Measurements from ENCODE around the gene VAT1L. TPM values are rescaled to one million over a fixed set of nuclear protein-coding genes. Genes with fewer than 3 reads are reported as not detected.

VAT1L gene
- total and polyA plus RNA-seq, 2 experiments from 2014 or later: 3.1 to 5.9 TPM

DNA sequence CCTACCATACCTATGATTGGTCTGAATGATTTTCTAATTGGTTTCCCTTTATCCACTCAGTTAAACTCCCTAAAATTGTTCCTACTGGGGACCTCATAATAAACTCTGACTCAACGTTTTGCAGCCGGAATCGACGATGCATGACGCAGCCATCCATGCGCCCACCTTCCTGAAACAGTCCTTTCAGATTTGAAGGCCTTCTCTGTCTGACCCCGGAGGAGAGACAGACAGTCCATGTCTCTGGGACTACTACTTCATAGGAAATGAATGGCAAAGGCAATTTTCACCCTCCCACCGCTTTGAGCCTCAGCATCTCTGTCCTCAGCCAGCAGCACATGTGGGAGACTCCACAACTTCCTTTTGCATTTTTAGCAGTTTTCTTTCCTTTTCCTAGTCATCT is 13.5 kb downstream of the VAT1L start:
- Histone ChIP-seq H3K9me3 (ENCODE audit: low read depth) (no peaks in the 10 kb centered on the region), H2AFZ (no peak overlapping the region), H4K20me1 (ENCODE audit: insufficient read depth, poor library complexity, severe bottlenecking) (no peaks in the 10 kb centered on the region), H3K79me2 (no peaks in the 10 kb centered on the region), H3K4me2 (no peak overlapping the region), H3K9me2 (replicated peaks; ENCODE audit: insufficient read depth) (no peaks in the 10 kb centered on the region), H3K27ac (no peak overlapping the region), H3K4me3 (no peak overlapping the region), H3K4me1 (ENCODE audit: insufficient read depth) (no peaks in the 10 kb centered on the region), H3K27me3 (no peaks in the 10 kb centered on the region), H3K36me3 (replicated peaks; ENCODE audit: insufficient read depth, low read depth) (no peaks in the 10 kb centered on the region)
- no peak for TF ChIP-seq EZH2phosphoT487 (IDR thresholded peaks at IDR 0.05; ENCODE audit: low read depth, severe bottlenecking, unreplicated experiment)
- no peak for TF ChIP-seq EZH2 (IDR thresholded peaks at IDR 0.05; ENCODE audit: borderline replicate concordance)
- WGBS (ENCODE audit: low lambda C conversion rate, missing lambda C conversion rate): 93% methylated on average over 8 of the region's 8 CpGs
- no peak for DNase-seq (ENCODE audit: low spot score)

DNA sequence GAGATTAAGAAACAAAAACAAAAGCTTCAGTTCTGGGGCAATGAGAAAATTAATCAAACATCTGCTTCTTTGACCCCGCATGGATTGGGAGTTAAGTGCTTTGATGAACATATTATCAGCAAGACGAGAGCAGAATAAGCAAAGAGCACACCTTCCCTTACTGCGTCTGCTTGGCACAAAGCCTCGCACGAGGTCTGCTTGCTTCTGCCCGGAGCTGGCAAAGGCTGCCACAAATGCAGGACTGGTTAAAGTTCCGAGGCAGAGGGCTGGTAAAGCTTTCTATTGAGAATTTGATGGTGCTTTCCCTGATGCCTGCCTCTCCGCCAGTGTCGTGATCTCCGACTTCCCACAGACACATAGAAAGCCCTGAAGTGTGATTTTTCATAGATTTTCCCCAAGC is 17.0 kb downstream of the VAT1L start:
- H4K20me1 ChIP-seq (ENCODE audit: insufficient read depth, poor library complexity, severe bottlenecking): no peaks in the 10 kb centered on the region
- no peaks in the 10 kb centered on the region for H3K27me3 ChIP-seq
- 84% methylated on average over 10 of the region's 10 CpGs for WGBS (ENCODE audit: low lambda C conversion rate, missing lambda C conversion rate)
- no peaks in the 10 kb centered on the region for H3K9me2 ChIP-seq (replicated peaks; ENCODE audit: insufficient read depth)
- H3K4me3 ChIP-seq: no peak overlapping the region
- H3K36me3 ChIP-seq (replicated peaks; ENCODE audit: insufficient read depth, low read depth): no peaks in the 10 kb centered on the region
- no peak for DNase-seq (ENCODE audit: low spot score)
- H3K9me3 ChIP-seq (ENCODE audit: low read depth): no peaks in the 10 kb centered on the region
- TF ChIP-seq EZH2 (IDR thresholded peaks at IDR 0.05; ENCODE audit: borderline replicate concordance) (no peak), EZH2phosphoT487 (IDR thresholded peaks at IDR 0.05; ENCODE audit: low read depth, severe bottlenecking, unreplicated experiment) (no peak)
- TF ChIP-seq, protein P1, sequence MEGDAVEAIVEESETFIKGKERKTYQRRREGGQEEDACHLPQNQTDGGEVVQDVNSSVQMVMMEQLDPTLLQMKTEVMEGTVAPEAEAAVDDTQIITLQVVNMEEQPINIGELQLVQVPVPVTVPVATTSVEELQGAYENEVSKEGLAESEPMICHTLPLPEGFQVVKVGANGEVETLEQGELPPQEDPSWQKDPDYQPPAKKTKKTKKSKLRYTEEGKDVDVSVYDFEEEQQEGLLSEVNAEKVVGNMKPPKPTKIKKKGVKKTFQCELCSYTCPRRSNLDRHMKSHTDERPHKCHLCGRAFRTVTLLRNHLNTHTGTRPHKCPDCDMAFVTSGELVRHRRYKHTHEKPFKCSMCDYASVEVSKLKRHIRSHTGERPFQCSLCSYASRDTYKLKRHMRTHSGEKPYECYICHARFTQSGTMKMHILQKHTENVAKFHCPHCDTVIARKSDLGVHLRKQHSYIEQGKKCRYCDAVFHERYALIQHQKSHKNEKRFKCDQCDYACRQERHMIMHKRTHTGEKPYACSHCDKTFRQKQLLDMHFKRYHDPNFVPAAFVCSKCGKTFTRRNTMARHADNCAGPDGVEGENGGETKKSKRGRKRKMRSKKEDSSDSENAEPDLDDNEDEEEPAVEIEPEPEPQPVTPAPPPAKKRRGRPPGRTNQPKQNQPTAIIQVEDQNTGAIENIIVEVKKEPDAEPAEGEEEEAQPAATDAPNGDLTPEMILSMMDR (IDR thresholded peaks at IDR 0.05; ENCODE audit: poor library complexity): no peak
- H2AFZ ChIP-seq: no peak overlapping the region
- H3K4me2 ChIP-seq: no peak overlapping the region
- no peak overlapping the region for H3K27ac ChIP-seq
- H3K4me1 ChIP-seq (ENCODE audit: insufficient read depth): no peaks in the 10 kb centered on the region
- no peaks in the 10 kb centered on the region for H3K79me2 ChIP-seq

DNA sequence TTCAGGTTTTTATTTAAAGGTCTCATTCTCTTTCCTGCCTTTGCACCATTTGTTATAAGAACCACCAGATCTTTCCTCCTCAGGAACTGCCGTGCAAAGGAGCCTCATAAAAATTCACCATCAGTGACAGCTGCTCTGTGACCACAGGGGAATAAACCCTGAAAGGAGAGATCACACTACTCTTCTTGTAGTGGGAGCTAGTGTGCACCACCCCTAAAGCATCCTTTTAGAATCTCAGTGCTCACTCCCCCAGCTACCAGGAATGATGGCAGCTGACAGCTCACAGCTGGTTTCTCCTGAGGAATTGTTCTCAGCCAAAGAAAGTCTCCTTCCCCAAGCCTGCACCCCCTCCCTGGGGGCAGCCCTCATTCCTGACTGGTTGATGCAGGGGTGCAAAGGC is 18.7 kb downstream of the VAT1L start:
- Histone ChIP-seq H4K20me1 (ENCODE audit: insufficient read depth, poor library complexity, severe bottlenecking) (no peaks in the 10 kb centered on the region), H3K4me1 (ENCODE audit: insufficient read depth) (no peaks in the 10 kb centered on the region), H3K4me2 (no peak overlapping the region), H3K4me3 (no peak overlapping the region), H3K79me2 (no peaks in the 10 kb centered on the region), H3K27me3 (no peaks in the 10 kb centered on the region), H3K36me3 (replicated peaks; ENCODE audit: insufficient read depth, low read depth) (no peaks in the 10 kb centered on the region), H3K9me3 (ENCODE audit: low read depth) (no peaks in the 10 kb centered on the region), H3K27ac (no peak overlapping the region), H2AFZ (no peak overlapping the region), H3K9me2 (replicated peaks; ENCODE audit: insufficient read depth) (no peaks in the 10 kb centered on the region)
- WGBS (ENCODE audit: low lambda C conversion rate, missing lambda C conversion rate): 66% methylated on average over 1 of the region's 1 CpG
- TF ChIP-seq, protein P1 (IDR thresholded peaks at IDR 0.05; ENCODE audit: poor library complexity): no peak
- TF ChIP-seq EZH2 (IDR thresholded peaks at IDR 0.05; ENCODE audit: borderline replicate concordance): no peak
- no peak for TF ChIP-seq EZH2phosphoT487 (IDR thresholded peaks at IDR 0.05; ENCODE audit: low read depth, severe bottlenecking, unreplicated experiment)
- no peak for DNase-seq (ENCODE audit: low spot score)

DNA sequence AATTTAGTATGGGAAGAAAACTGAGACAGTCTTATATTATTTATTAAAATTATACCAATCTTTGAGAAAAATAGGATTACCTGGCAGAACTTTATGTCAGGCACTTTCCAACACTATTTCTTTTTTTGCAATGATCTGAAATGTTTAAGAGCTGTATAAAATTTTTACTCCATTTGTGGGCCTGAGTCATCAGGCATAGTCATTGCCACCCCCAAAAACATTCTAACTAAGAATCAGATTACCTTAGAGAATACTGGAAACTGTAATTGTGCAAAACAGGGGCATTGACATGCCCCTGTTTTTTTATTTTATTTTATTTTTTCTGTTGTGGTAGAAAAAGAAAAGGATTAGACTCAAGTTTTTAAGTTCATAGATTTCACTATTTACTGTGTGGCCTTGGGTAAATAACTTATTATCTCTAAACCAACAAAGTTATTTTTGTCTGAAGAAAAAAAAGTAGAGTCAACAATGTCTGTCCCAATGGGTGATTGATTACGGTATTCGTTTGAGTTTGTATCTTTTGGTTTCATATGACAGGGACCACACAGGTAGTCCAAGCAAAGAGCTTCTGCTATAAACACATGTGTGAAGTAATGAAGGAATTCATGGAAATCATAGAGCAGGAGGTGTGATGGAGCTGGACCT is 24.6 kb downstream of the VAT1L start:
- Histone ChIP-seq H3K27me3 (no peaks in the 10 kb centered on the region), H2AFZ (no peak overlapping the region), H3K9me2 (replicated peaks; ENCODE audit: insufficient read depth) (no peaks in the 10 kb centered on the region), H3K27ac (no peak overlapping the region), H3K79me2 (no peaks in the 10 kb centered on the region), H3K4me3 (no peak overlapping the region), H4K20me1 (ENCODE audit: insufficient read depth, poor library complexity, severe bottlenecking) (no peaks in the 10 kb centered on the region), H3K4me2 (no peak overlapping the region), H3K4me1 (ENCODE audit: insufficient read depth) (no peaks in the 10 kb centered on the region), H3K36me3 (replicated peaks; ENCODE audit: insufficient read depth, low read depth) (no peaks in the 10 kb centered on the region), H3K9me3 (ENCODE audit: low read depth) (no peaks in the 10 kb centered on the region)
- no peak for DNase-seq (ENCODE audit: low spot score)
- WGBS (ENCODE audit: low lambda C conversion rate, missing lambda C conversion rate): 47% methylated on average over 2 of the region's 2 CpGs
- TF ChIP-seq EZH2phosphoT487 (IDR thresholded peaks at IDR 0.05; ENCODE audit: low read depth, severe bottlenecking, unreplicated experiment) (no peak), EZH2 (IDR thresholded peaks at IDR 0.05; ENCODE audit: borderline replicate concordance) (no peak)
- TF ChIP-seq, protein P1 (IDR thresholded peaks at IDR 0.05; ENCODE audit: poor library complexity): no peak
